NCI-H460 (cell line): ENCODE results near the gene INPP5A. TPM values are rescaled to one million over a fixed set of nuclear protein-coding genes. Genes with fewer than 3 reads are reported as not detected.

ENCODE experiments used
- DNase-seq: peaks from one replicate; pipeline ENCODE4 v3.0.0-alpha.2; 2016; ENCODE audit warnings: low read depth; ENCODE audit errors: extremely low read depth
- total RNA-seq: library from RNA; depleted of rRNA; stranded (reverse); fragments of >200 nt; shearing (Covaris generic); gene quantifications from 2 replicates; pipeline ENCODE4 v1.2.3, GENCODE V29; 2014

INPP5A gene
- total RNA-seq, 1 experiment from 2014 or later, result 13.1 TPM

GRCh38 chr10:132746386-132746785, 208.8 kb downstream of the INPP5A start:
- no peak for DNase-seq

GRCh38 chr10:132746801-132747625, 209.4 kb downstream of the INPP5A start:
- DNase-seq, result no peak

GRCh38 chr10:132748135-132748534, 210.5 kb downstream of the INPP5A start:
- DNase-seq, result no peak

GRCh38 chr10:132748545-132749370, 211.2 kb downstream of the INPP5A start:
- no peak for DNase-seq

- DNase-seq, result no peak
These were observed 211.8 kb downstream of the INPP5A start for GRCh38 chr10:132749371-132749795.

- DNase-seq, result no peak
These were observed 213.3 kb downstream of the INPP5A start for GRCh38 chr10:132750936-132751335.

- DNase-seq, result no peak
These were observed 214.8 kb downstream of the INPP5A start for GRCh38 chr10:132752378-132752777.

GRCh38 chr10:132752961-132753360, 215.4 kb downstream of the INPP5A start:
- DNase-seq, result no peak

- no peak for DNase-seq
These were observed 216.0 kb downstream of the INPP5A start for GRCh38 chr10:132753596-132753995.

- DNase-seq, result no peak
These were observed 216.5 kb downstream of the INPP5A start for GRCh38 chr10:132754071-132754470.

- DNase-seq, result no peak
These were observed 217.7 kb downstream of the INPP5A start for GRCh38 chr10:132755166-132755711.

GRCh38 chr10:132756591-132756990, 219.0 kb downstream of the INPP5A start:
- no peak for DNase-seq

GRCh38 chr10:132757171-132757570, 219.6 kb downstream of the INPP5A start:
- no peak for DNase-seq

- no peak for DNase-seq
These were observed 221.3 kb downstream of the INPP5A start for GRCh38 chr10:132758865-132759264.

- no peak for DNase-seq
These were observed 223.9 kb downstream of the INPP5A start for GRCh38 chr10:132761395-132762060.

- no peak for DNase-seq
These were observed 224.7 kb downstream of the INPP5A start for GRCh38 chr10:132762267-132762666.

- DNase-seq, result no peak
These were observed 226.0 kb downstream of the INPP5A start for GRCh38 chr10:132763545-132763944.

- DNase-seq, result no peak
These were observed 226.5 kb downstream of the INPP5A start for GRCh38 chr10:132764108-132764507.

GRCh38 chr10:132765435-132765834, 227.8 kb downstream of the INPP5A start:
- DNase-seq, result no peak

GRCh38 chr10:132766291-132766690, 228.7 kb downstream of the INPP5A start:
- no peak for DNase-seq
